T47D (cell line): ENCODE measurements around the gene OR51A4.

Experiments
- DNase-seq, 2 experiments: peaks; one replicate each; pipeline versions ENCODE4 v3.0.0 to v3.0.0-alpha.2; 2011 to 2012; ENCODE audit warnings: low read depth in 1 of 2, low spot score in 1 of 2
- JUND ChIP-seq: IDR thresholded peaks from 2 replicates; pipeline ENCODE4 v1.6.1; 2012; ENCODE audit warnings: low read depth
- in situ Hi-C: cut with HindIII; loops from 2 replicates; pipeline ENCODE4 v1.10.0; 2016; ENCODE audit warnings: low sequenced_read_pairs, low pct_unique_long_range_greater_than_20kb

Gene OR51A4

GRCh38 chr11:4924239-4924638 lies 23.2 kb downstream of the OR51A4 start, which contains the start of gene OR51G1:
TSS of gene OR51G1 (minus strand) at chr11:4924339. CDS start at chr11:4924339, 0 bp downstream.
- no peak for DNase-seq
- in situ Hi-C loops = no loop called here
- no peak for TF ChIP-seq JUND

GRCh38 chr11:4922304-4922703 lies 25.1 kb downstream of the OR51A4 start:
- in situ Hi-C loops = no loop called here
- no peak for DNase-seq
- no peak for TF ChIP-seq JUND

- no peak for TF ChIP-seq JUND
- in situ Hi-C loops = no loop called here
- no peak for DNase-seq
Observed at GRCh38 chr11:4921796-4922195, 25.6 kb downstream of the OR51A4 start.

GRCh38 chr11:4919250-4919649 lies 28.2 kb downstream of the OR51A4 start, which contains the start of gene OR51G2:
TSS of gene OR51G2 (minus strand) at chr11:4919350. CDS start at chr11:4915663, 3,687 bp downstream.
- no peak for TF ChIP-seq JUND
- DNase-seq = no peak
- in situ Hi-C loops = no loop called here

- in situ Hi-C loops = no loop called here
- TF ChIP-seq JUND = no peak
- no peak for DNase-seq
Observed at GRCh38 chr11:4916581-4916980, 30.8 kb downstream of the OR51A4 start.

GRCh38 chr11:4903484-4903883 lies 43.9 kb downstream of the OR51A4 start, which contains the start of gene OR51A7:
TSS of gene OR51A7 (plus strand) at chr11:4903783. CDS start at chr11:4907370, 3,587 bp downstream.
- no peak for DNase-seq
- in situ Hi-C loops = no loop called here
- no peak for TF ChIP-seq JUND
